Natural killer cell (primary cell): ENCODE results near the gene ZBTB25. TPM values are rescaled to one million over a fixed set of nuclear protein-coding genes. Genes with fewer than 3 reads are reported as not detected.

ENCODE experiments used
- ATAC-seq, 3 donors: fragments of 150-1000 bp in 2 of 3; fragments of 200-7000 bp in 1 of 3; cut with Tn5 transposase; 1 replicate in 1 of 3; 2 replicates in 2 of 3; pipeline ENCODE4 v1.10.0; 2021; ENCODE audit warnings: mild to moderate bottlenecking in 2 of 3, moderate library complexity in 2 of 3
- DNase-seq, 2 donors: peaks; one replicate each; pipeline versions ENCODE4 v3.0.0 to v3.0.0-alpha.2; 2013 to 2021; ENCODE audit warnings: mixed read lengths in 1 of 2
- H3K27ac ChIP-seq: one replicate; pipeline ENCODE4 v1.5.1; 2013; ENCODE audit warnings: mild to moderate bottlenecking, low read length
- H3K27me3 ChIP-seq: one replicate; pipeline ENCODE4 v1.6.1; 2013; ENCODE audit warnings: low read length; ENCODE audit not compliant: control insufficient read depth, insufficient read depth
- H3K36me3 ChIP-seq: one replicate; pipeline ENCODE4 v1.6.1; 2013; ENCODE audit warnings: low read length; ENCODE audit not compliant: control insufficient read depth, insufficient read depth
- H3K4me1 ChIP-seq: one replicate; pipeline ENCODE4 v1.6.1; 2013; ENCODE audit warnings: low read length; ENCODE audit not compliant: control insufficient read depth, insufficient read depth
- H3K4me3 ChIP-seq: one replicate; pipeline ENCODE4 v1.5.1; 2013; ENCODE audit warnings: low read length
- H3K9me3 ChIP-seq: one replicate; pipeline ENCODE4 v1.6.1; 2013; ENCODE audit warnings: low read length; ENCODE audit not compliant: control insufficient read depth, insufficient read depth
- H3K27ac Mint-ChIP-seq, 2 donors: one replicate each; pipeline ENCODE4 v1.8.0; 2022; ENCODE audit warnings: mild to moderate bottlenecking in 2 of 2, mixed read lengths in 2 of 2, moderate library complexity in 1 of 2
- H3K27me3 Mint-ChIP-seq, 2 donors: one replicate each; pipeline ENCODE4 v1.8.0; 2022; ENCODE audit warnings: low read depth in 2 of 2, mixed read lengths in 2 of 2
- H3K36me3 Mint-ChIP-seq: one replicate; pipeline ENCODE4 v1.8.0; 2022; ENCODE audit warnings: mixed read lengths
- H3K4me1 Mint-ChIP-seq, 2 donors: one replicate each; pipeline ENCODE4 v1.8.0; 2022; ENCODE audit warnings: mixed read lengths in 2 of 2
- H3K4me3 Mint-ChIP-seq: one replicate; pipeline ENCODE4 v1.8.0; 2022; ENCODE audit warnings: mild to moderate bottlenecking, moderate library complexity, mixed read lengths
- H3K9me3 Mint-ChIP-seq, 2 donors: one replicate each; pipeline ENCODE4 v1.8.0; 2022; ENCODE audit warnings: mixed read lengths in 2 of 2
- CTCF ChIP-seq: fragments of 200-600 bp; IDR thresholded peaks from one replicate; pipeline ENCODE4 v1.8.0; 2022; ENCODE audit warnings: antibody characterized with exemption
- WGBS: methylation state at CpG from one replicate; pipeline ENCODE4 v1.1.7; 2013; ENCODE audit warnings: missing lambda C conversion rate; ENCODE audit not compliant: insufficient coverage; 5-methylcytosine and 5-hydroxymethylcytosine counted together
- intact Hi-C: fragments of 100-400 bp; cut with micrococcal nuclease; formaldehyde crosslinking; loops from one replicate; pipeline ENCODE4 v1.14.2; 2022
- total RNA-seq, 4 donors: library from RNA; stranded (reverse); fragments of 120-200 nt in 1 of 4; gene quantifications; one replicate each; pipeline versions ENCODE4 v1.2.3 to v1.2.4, GENCODE V29; 2013 to 2022

Gene ZBTB25
- total RNA-seq, 3 donors from 2014 or later (not counting 1 experiment from before 2014, with no cell fraction given), result 29.7 to 36.7 (median 31.1) TPM

GRCh38 chr14:64478634-64479250 lies 24.9 kb downstream of the ZBTB25 start:
- H3K9me3 Mint-ChIP-seq, result no peaks in the 10 kb centered on the region
- Histone ChIP-seq H3K27ac (no peak overlapping the region), H3K36me3 (peaks cover 11% of the 10 kb centered on the region), H3K9me3 (no peaks in the 10 kb centered on the region), H3K27me3 (no peaks in the 10 kb centered on the region), H3K4me3 (no peak overlapping the region), H3K4me1 (no peaks in the 10 kb centered on the region)
- ATAC-seq, result peak in 2 of 3 donors; percentile 52 to 57
- peak overlapping the region in 1 of 2 donors; percentile 31 for H3K27ac Mint-ChIP-seq
- H3K4me1 Mint-ChIP-seq, result peaks cover 0 to 4% of the 10 kb centered on the region in 2 donors
- no peak overlapping the region for H3K4me3 Mint-ChIP-seq
- TF ChIP-seq CTCF, result peak; percentile 76
- DNase-seq, result peak in 1 of 2 donors; percentile 67
- no peaks in the 10 kb centered on the region for H3K27me3 Mint-ChIP-seq
- intact Hi-C loops, result loop anchor here (1.0 kb wide), 2 partner anchors 48 to 134 kb away; no protein-coding TSS in a partner anchor
- H3K36me3 Mint-ChIP-seq, result no peaks in the 10 kb centered on the region

- Histone ChIP-seq H3K27me3 (no peaks in the 10 kb centered on the region), H3K4me3 (no peak overlapping the region), H3K27ac (no peak overlapping the region), H3K36me3 (peaks cover 8% of the 10 kb centered on the region), H3K4me1 (no peaks in the 10 kb centered on the region), H3K9me3 (no peaks in the 10 kb centered on the region)
- H3K9me3 Mint-ChIP-seq, result no peaks in the 10 kb centered on the region
- DNase-seq (no peak), ATAC-seq (no peak)
- no peak for TF ChIP-seq CTCF
- H3K4me3 Mint-ChIP-seq, result no peak overlapping the region
- no peaks in the 10 kb centered on the region for H3K36me3 Mint-ChIP-seq
- H3K27ac Mint-ChIP-seq, result no peak overlapping the region
- intact Hi-C loops, result no loop called here
- H3K4me1 Mint-ChIP-seq, result peaks cover 4 to 8% of the 10 kb centered on the region in 2 donors
- 97% methylated on average over 8 of the region's 8 CpGs for WGBS
- no peaks in the 10 kb centered on the region for H3K27me3 Mint-ChIP-seq
Measured at GRCh38 chr14:64476438-64476837, 27.2 kb downstream of the ZBTB25 start.

DNA sequence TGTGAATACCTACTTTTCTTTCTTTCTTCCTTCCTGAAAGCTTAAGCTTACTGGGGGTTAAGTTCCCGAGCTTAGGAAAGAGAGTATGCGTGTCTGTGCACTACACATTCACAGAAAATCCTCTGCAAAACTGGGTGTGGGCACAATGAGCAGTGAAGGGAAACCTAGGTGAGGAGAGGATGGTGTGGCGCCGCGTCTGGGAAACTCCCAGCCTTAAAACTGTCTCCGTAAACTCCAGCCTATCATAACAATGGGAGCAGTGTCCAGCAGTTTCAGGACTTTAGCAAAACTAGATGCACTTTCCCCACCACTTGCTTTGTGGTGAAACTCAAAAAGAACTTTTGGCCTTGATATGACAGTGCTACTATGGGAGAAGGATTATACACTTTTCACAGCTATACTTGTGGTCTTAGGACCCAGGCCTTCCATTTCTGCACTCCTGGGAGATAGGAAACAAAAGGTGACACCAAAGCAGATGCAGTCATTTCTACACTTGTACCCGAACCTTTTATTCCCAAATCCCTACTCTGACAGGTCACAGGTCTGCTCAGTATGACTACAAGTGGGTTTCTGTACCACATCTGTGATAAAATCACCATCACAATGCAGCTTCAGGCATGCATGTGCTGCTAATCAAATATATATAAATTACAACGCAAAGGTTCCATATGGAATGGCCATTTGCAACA lies 27.9 kb downstream of the ZBTB25 start:
- no peaks in the 10 kb centered on the region for H3K9me3 Mint-ChIP-seq
- no peak for TF ChIP-seq CTCF
- intact Hi-C loops, result no loop called here
- H3K9me3 ChIP-seq, result no peaks in the 10 kb centered on the region
- no peak overlapping the region for H3K4me3 Mint-ChIP-seq
- no peak overlapping the region for H3K4me3 ChIP-seq
- H3K36me3 ChIP-seq, result peaks cover 10% of the 10 kb centered on the region
- H3K27ac ChIP-seq, result no peak overlapping the region
- no peaks in the 10 kb centered on the region for H3K27me3 ChIP-seq
- no peaks in the 10 kb centered on the region for H3K36me3 Mint-ChIP-seq
- H3K4me1 Mint-ChIP-seq, result peaks cover 7 to 10% of the 10 kb centered on the region in 2 donors
- no peak for DNase-seq
- no peak for ATAC-seq
- H3K27ac Mint-ChIP-seq, result peak overlapping the region in 1 of 2 donors; percentile 37
- 92% methylated on average over 3 of the region's 8 CpGs for WGBS
- H3K27me3 Mint-ChIP-seq, result no peaks in the 10 kb centered on the region
- H3K4me1 ChIP-seq, result no peaks in the 10 kb centered on the region
